Measurements from ENCODE around the gene CEP41.

GRCh38 chr7:130478991-130479390 is 38.2 kb upstream of the CEP41 start:
- TF ChIP-seq CTCF (IDR thresholded peaks at IDR 0.05) (no peak), POLR2A (IDR thresholded peaks at IDR 0.05) (no peak)
